HG03159 (cell line): ENCODE data around the gene SHKBP1.

ENCODE experiments used
- ATAC-seq: cut with Tn5 transposase; IDR thresholded peaks from one replicate; pipeline ENCODE4 v1.9.1; 2021; ENCODE audit warnings: mild to moderate bottlenecking, moderate library complexity; ENCODE audit not compliant: unreplicated experiment

SHKBP1 gene

DNA sequence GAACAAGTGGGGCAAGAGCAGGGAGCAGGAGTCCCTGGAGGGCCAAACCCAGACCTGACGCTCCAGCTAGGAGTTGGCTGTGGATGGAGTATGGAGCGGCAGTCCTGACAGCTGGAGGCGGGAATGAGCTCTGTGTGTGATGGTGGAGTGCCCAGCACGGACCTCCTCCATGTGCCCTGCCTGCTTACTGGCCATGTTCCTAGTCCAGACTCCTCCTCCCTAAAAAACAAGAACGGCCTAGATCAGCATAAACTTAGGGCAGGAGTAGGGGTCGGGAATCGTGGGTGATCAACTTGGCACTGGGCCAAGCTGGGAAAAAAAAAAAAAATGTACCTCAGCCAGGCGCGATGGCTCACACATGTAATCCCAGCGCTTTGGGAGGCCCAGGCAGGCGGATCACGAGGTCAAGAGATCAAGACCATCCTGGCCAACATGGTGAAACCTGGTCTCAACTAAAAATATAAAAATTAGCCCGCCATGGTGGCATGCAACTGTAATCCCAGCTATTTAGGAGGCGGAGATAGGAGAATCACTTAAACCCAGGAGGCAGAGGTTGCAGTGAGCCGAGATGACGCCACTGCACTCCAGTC lies 54.0 kb downstream of the SHKBP1 start:
- no peak for ATAC-seq

DNA sequence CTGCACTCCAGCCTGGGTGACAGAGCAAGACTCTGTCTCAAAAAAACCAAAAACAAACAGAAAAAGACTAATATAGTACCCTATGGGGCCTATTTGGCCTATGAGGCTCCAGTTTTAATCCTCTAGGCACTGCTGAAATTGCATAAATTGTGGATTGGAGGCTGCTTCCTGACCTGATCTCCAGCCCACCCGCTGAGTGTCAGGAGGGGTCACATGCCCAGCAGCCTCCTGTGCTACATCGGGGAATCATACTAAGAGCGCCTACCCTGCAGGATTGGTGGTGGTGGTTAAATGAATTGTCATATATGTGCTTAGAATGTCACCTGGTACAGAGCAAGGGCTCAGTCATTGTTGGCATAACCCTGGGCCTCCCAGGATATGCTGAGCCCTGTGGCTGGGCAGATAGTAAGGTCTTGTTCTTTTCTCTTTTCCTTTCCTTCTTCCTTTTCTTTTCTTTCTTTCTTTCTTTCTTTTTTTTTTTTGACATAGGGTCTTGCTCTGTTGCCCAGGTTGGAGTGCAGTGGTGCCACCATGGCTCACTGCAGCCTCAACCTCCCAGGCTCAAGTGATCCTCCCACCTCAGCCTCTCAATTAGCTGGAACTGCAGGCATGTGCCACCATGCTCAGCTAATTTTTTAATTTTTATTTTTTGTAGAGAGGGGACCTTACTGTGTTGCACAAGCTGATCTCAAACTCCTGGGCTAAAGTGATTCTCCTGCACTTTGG lies 55.8 kb downstream of the SHKBP1 start:
- ATAC-seq, result no peak

DNA sequence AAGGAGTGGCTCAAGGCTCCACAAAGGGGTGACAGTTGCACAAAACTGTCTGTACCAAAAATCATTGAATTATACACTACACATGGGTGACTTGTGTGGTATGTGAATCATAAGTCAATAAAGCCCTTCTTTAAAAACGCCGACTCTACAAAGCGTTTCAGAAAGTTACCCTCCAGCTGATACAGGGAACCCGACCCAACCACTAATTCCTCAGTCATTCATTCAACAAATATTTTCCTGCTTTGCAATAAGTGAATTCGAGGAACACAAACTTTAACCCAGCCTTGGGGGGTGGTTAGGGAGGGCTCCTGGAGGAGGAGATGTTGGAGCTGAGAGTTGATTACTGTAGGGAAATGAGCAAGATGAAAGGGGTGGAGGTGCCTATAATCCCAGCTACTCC lies 56.5 kb downstream of the SHKBP1 start:
- ATAC-seq, result no peak

DNA sequence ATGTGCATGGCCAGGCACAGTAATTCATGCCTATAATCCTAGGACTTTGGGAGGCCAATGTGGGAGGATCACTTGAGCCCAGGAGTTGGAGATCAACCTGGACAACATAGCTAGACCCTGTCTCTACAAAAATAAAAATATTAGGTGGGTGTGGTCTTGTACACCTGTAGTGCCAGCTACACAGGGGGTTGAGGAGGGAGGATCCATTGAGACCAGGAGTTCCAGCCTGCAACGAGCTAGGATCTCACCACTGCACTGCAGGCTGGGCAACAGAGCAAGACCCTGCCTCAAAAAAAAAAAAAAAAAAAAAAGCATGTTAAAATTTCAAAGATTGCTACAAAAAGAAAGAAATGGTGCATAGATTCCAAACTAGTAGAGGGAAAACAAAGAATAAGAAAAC lies 61.7 kb downstream of the SHKBP1 start:
- no peak for ATAC-seq

DNA sequence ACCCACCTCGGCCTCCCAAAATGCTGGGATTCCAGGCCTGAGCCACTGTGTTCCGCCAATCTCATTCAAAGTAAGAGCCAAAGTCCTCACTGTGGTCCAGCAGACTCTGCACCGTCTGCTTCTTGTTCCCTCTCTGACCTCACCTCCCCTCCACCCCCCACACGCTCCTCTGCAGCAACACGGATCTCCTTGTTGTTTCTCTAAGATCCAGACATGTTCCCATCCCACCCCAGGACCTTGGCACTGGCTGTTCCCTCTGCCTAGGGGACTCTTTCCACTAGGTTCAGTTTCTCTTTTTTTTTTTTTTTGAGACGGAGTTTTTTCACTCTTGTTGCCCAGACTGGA lies 62.9 kb downstream of the SHKBP1 start:
- no peak for ATAC-seq

DNA sequence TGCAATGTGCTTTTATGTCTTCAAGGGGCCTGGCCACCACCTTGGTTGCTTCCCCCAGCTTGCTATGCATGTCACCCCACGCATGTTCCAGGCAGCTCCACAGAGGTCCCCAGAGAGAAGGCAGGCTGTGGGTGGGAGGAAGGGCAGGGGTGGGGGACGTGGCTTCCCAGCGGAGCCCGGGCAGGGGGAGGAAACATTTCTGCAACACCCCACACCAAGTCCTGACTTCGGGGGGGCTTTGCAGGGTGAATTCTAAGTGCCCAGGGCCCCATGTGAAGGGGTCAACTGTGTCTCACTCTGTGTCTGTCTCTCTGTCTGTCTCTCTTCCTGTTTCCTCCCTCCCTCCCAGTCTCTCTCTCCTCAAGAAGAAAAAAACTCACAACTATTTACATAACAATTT lies 64.1 kb downstream of the SHKBP1 start:
- no peak for ATAC-seq
